Sciatic nerve (tissue), 2 donors: ENCODE measurements around the gene CEP135. TPM values are rescaled to one million over a fixed set of nuclear protein-coding genes. Genes with fewer than 3 reads are reported as not detected.
"Not testable (repeated sequence)": the region's sequence is repeated elsewhere in the genome, so short reads cannot be mapped to it uniquely, and the experiment has no call there.

Source experiments
- ATAC-seq: fragments of 200-7000 bp; cut with Tn5 transposase; one replicate; pipeline ENCODE4 v1.9.1; 2020; ENCODE audit warnings: mild to moderate bottlenecking, moderate library complexity
- DNase-seq: peaks from one replicate; pipeline ENCODE4 v3.0.0-alpha.2; 2020; ENCODE audit warnings: low spot score
- intact Hi-C: fragments of 100-400 bp; cut with DNase I; formaldehyde crosslinking; loops from one replicate; pipeline ENCODE4 v1.14.2; 2022
- total RNA-seq: library from RNA; stranded (reverse); fragmentation: NEBNext Ultra II Directional; extraction: Animal tissue kit (Norgen Biotek cat#: 25700); gene quantifications from one replicate; pipeline ENCODE4 v1.2.1, GENCODE V29; 2021
- donor health status: DM: no; HTN: no; CAD: no.
- donor health status: DM: no; HTN: no; CAD: no.

The CEP135 gene
- total RNA-seq, 1 donor from 2014 or later = 11.0 TPM

- ATAC-seq (no peak), DNase-seq (no peak)
- intact Hi-C loops = no loop called here
Observed at GRCh38 chr4:56055991-56056390, 107.2 kb downstream of the CEP135 start.

- ATAC-seq = no peak
- DNase-seq = no peak
- intact Hi-C loops = no loop called here
Observed at GRCh38 chr4:56058555-56058954, 109.8 kb downstream of the CEP135 start.

GRCh38 chr4:56060036-56060435, 111.3 kb downstream of the CEP135 start:
- intact Hi-C loops = no loop called here
- no peak for DNase-seq
- ATAC-seq = no peak

GRCh38 chr4:56062106-56062505, 113.4 kb downstream of the CEP135 start:
- intact Hi-C loops = no loop called here
- DNase-seq (no peak), ATAC-seq (no peak)

- DNase-seq = no peak
- intact Hi-C loops = no loop called here
- no peak for ATAC-seq
Observed at GRCh38 chr4:56062526-56063145, 113.9 kb downstream of the CEP135 start.

- intact Hi-C loops = no loop called here
- DNase-seq = no peak
- no peak for ATAC-seq
Observed at GRCh38 chr4:56066493-56066892, 117.7 kb downstream of the CEP135 start.

- DNase-seq (no peak), ATAC-seq (no peak)
- intact Hi-C loops = no loop called here
Observed at GRCh38 chr4:56067826-56068225, 119.1 kb downstream of the CEP135 start.

GRCh38 chr4:56072730-56073129, 124.0 kb downstream of the CEP135 start:
- DNase-seq, intact Hi-C loops, ATAC-seq: not testable (repeated sequence)

- intact Hi-C loops = no loop called here
- ATAC-seq = no peak
- DNase-seq = no peak
Observed at GRCh38 chr4:56077676-56078075, 128.9 kb downstream of the CEP135 start.

- intact Hi-C loops = no loop called here
- DNase-seq (no peak), ATAC-seq (no peak)
Observed at GRCh38 chr4:56078866-56079265, 130.1 kb downstream of the CEP135 start.

GRCh38 chr4:56080384-56080783, 131.6 kb downstream of the CEP135 start:
- ATAC-seq (no peak), DNase-seq (no peak)
- intact Hi-C loops = no loop called here

- ATAC-seq = no peak
- intact Hi-C loops = no loop called here
Observed at GRCh38 chr4:56082829-56083228, 134.1 kb downstream of the CEP135 start.

More at GRCh38 chr4:56082829-56083228, 134.1 kb downstream of the CEP135 start:
- no peak for DNase-seq

Other genes starting within 250 kb of the CEP135 start
- not detected for gene EXOC1L, start 129.2 kb upstream of the CEP135 start, total RNA-seq
- 51.0 TPM for gene EXOC1, start 95.3 kb upstream of the CEP135 start, total RNA-seq